Choroid plexus epithelial cell (primary cell): ENCODE measurements around the gene ARHGEF7.
A peak's percentile ranks its signal among the peaks of the same experiment; 100 is the strongest.

Experiments used
- DNase-seq: peaks from one replicate; pipeline ENCODE4 v3.0.0-alpha.2; 2010; ENCODE audit warnings: low read depth
- H3K4me3 ChIP-seq: 2 replicates; pipeline ENCODE4 v1.5.1; 2011; ENCODE audit warnings: low read depth, mild to moderate bottlenecking, control low read depth, low read length, moderate library complexity
- TF ChIP-seq, protein P1 (sequence below): conservative IDR thresholded peaks from 2 replicates; pipeline ENCODE4 v1.5.1; 2011; ENCODE audit warnings: low read depth, mild to moderate bottlenecking, control low read depth, inconsistent platforms, low read length, moderate library complexity

The ARHGEF7 gene

DNA sequence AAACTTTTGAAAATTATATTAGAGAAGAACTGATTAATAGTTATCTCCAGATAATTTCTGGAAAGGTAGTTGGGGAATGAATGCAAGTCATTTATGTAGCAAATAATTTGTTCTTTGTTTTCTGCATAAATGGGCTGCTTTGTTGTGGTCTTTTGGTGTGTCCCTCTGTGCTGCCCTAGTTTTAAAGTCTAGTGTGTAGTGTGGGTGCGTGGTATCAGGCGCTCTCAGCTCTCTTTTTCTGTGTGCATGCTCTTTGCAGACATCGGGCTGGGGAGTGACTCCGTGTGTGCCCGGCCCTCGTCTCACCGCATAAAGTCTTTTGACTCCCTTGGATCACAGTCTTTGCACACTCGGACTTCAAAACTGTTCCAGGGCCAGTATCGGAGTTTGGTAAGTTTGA lies 94.5 kb downstream of the ARHGEF7 start:
- DNase-seq = no peak
- TF ChIP-seq, protein P1, sequence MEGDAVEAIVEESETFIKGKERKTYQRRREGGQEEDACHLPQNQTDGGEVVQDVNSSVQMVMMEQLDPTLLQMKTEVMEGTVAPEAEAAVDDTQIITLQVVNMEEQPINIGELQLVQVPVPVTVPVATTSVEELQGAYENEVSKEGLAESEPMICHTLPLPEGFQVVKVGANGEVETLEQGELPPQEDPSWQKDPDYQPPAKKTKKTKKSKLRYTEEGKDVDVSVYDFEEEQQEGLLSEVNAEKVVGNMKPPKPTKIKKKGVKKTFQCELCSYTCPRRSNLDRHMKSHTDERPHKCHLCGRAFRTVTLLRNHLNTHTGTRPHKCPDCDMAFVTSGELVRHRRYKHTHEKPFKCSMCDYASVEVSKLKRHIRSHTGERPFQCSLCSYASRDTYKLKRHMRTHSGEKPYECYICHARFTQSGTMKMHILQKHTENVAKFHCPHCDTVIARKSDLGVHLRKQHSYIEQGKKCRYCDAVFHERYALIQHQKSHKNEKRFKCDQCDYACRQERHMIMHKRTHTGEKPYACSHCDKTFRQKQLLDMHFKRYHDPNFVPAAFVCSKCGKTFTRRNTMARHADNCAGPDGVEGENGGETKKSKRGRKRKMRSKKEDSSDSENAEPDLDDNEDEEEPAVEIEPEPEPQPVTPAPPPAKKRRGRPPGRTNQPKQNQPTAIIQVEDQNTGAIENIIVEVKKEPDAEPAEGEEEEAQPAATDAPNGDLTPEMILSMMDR = no peak
- H3K4me3 ChIP-seq = no peak overlapping the region

DNA sequence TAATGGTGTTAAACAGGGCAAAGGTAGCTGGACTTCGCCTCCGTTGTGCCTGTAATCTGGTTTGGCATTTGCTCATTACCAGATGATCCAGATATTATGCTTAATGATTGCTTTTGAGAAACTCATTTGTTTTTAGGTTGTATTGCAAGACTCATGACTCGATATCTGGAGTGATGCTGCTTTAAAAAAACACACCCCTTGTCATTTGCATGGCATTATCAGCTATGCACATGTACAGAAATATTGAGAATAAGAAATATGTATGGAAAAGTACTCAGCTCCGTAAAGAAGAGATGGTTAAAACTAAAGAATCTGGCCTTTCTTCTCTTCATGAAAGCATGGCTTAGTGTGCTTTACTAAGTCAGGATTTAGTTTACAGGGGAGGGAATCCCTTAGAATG lies 95.0 kb downstream of the ARHGEF7 start:
- no peak for DNase-seq
- TF ChIP-seq, protein P1 = no peak
- peak overlapping the region; percentile 42 for H3K4me3 ChIP-seq

DNA sequence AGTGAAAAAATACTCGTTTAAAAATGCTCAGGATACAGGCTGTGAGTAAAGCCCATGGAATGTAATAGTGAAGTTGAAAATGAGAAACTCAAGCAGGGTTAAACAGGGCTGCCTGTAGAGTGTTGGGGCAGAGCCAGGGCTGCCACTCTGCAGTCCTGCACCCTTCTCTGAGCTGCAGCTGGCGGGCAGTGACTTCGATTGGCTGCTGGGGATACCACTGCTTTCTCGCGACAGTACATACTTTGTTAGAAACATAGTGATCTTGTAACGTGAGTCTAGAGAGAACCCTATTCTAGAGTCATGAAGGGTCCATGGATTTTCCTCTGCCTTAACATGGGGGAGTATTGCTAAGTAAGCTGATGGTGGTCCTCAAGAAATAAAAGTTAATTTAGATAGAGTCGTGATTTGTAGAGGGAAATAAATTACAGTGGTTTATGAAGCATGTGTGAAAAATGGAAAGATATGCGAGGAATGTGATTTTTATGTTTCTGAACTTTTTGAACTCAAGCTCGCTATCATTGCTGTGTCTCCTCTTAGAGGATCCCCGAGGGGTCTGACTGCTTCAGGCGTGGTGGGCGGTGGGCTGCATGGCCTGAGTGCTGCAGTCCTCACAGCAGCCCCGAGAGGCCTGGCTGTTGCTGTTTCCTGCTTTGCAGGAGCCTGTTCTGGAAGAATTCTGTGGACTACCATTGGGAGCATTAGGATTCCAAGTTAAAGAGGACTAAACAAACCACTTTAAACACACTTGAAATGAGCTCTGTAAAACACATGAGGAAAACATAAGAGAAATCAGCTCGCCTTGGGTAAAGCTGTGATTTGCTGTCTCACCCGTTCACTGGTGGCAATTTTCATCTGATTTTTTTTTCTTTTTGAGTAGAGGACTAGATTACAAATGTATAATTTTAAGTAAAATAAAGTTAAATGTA lies 95.7 kb downstream of the ARHGEF7 start:
- peak overlapping the region; percentile 42 for H3K4me3 ChIP-seq
- peak; percentile 93 for DNase-seq
- TF ChIP-seq, protein P1 = no peak

DNA sequence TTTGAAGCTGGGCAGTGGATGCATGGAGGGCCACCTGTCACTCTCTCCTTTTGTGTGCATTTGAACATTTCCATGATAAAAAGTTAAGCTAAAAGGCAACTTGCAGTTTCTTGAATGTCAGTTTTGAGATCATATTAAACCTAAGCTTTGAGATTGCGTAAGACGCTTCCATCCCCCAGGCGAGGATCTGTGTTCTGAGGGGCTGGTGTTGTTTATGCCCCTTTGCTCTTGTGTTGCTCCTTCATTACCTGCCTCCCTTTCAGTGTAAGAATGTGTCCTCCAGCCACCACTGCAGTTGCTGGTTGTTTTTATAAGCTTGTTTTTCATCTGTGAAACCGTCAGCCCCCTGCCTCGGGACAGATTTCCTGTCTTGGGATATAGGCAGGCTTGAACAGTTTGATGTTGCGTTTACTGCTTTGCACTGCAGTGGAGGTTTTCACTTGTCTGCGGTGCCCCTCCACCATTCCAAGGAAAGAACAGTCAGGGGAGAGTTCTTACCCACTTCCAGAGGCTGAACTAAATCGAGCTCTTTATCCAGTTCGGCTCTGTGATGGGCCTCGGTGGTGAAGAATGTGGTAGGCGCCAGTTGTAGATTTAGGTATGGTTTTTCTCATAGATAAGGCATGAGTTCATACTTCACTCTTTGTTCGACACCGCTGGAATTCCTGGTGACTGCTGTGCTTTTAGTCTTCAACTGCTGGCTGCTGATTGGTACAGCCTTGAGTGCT lies 96.8 kb downstream of the ARHGEF7 start:
- DNase-seq = peak; percentile 81
- TF ChIP-seq, protein P1 = no peak
- H3K4me3 ChIP-seq = no peak overlapping the region

DNA sequence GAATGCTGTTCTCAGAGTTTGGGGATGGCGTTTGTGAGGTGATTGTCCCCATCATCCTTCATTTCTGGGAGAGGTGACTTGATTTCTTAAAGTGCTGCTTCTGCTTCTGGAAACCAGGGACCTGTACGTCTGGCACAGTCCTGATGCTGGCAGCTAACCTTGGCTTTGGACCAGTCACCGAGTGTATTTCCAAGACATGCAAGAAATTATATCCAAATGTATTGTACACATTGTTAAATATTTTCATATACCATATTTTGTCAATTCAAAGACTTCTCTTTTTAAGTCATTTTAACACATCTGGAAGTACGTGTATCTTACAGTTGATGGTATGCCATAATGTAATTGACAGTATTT lies 97.4 kb downstream of the ARHGEF7 start:
- H3K4me3 ChIP-seq = no peak overlapping the region
- TF ChIP-seq, protein P1 = no peak
- DNase-seq = no peak

DNA sequence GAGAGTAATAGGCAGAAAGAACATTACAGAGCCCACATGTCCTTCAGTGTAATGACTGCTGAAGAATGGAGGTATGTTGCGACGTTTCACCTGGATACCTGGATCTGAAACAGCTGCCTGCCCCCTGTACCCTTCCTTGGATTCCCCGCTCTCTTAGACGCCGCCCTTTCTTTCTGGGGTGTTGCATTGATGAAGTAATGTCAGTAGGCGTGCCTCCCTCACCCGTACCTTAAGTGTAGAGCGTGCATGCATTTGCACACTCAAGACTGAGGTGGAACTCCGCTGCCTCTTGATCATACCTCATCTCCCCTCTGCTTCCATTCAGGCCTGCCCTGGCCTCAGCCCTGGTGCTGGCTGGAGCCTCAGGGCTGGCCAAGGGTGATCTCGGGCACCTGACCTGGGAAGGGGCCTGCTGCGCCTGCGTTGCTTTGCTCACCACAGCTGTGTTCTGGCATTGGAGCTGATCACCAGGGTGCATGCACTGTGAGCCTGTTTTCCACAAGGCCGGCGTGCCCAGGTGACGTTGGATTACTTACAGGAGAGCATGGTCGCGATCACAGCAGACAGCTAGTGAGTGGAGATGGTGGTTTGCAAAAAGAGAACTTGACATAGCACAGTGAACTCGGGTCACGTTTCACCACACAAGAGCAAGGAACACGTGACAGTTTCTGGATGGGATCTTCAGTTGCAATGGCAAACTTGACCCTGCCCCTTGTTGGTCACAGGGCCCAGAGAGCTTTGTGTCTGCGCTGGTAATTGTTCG lies 99.0 kb downstream of the ARHGEF7 start:
- TF ChIP-seq, protein P1 = no peak
- DNase-seq = no peak
- no peak overlapping the region for H3K4me3 ChIP-seq
